HG02884 (cell line): ENCODE results near the gene CDH13.

Experiments used
- ATAC-seq: cut with Tn5 transposase; IDR thresholded peaks from one replicate; pipeline ENCODE4 v1.9.1; 2021; ENCODE audit warnings: mild to moderate bottlenecking, moderate library complexity; ENCODE audit not compliant: unreplicated experiment

The CDH13 gene

GRCh38 chr16:83581994-83582747 lies 955.4 kb downstream of the CDH13 start:
- ATAC-seq: no peak

DNA sequence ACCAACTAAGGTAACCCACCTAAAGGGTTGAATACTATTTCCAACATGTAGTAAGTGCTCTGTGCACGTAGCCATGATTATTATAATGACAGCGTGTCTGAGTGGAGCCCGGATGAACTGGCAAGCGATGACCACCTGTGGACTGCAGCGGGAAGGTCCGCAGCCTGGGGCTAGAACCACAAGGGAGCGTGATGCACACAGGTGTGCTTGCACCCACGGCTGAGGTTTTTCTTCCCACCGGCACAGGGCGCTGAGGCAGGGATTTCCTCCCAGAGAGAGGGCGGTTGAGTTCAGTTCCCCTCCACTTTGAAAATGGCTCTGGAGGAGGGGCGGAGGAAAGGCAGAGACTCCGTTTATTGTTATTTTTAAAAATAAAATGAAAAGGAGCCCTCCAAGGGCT lies 959.3 kb downstream of the CDH13 start:
- ATAC-seq: no peak

GRCh38 chr16:83586461-83587200 lies 959.9 kb downstream of the CDH13 start:
- no peak for ATAC-seq

DNA sequence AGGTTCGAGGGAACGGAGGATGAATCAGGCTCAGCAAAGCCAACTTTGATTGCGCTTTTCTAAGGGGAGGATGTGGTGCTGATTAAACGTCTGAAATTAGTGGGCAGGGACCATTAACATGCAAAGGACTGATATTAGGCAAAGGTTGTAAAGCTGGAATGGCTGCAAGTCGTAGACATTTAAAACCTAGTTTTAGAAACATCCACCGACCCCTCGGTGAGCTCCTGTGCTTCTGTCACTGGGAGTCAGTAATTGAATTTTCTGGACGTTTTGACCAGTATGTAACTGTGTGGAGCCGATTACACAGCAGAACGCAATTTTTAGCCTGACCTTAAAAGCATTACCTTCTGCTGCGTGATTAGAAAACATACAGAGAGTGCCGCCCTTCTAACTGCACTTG lies 960.4 kb downstream of the CDH13 start:
- no peak for ATAC-seq

DNA sequence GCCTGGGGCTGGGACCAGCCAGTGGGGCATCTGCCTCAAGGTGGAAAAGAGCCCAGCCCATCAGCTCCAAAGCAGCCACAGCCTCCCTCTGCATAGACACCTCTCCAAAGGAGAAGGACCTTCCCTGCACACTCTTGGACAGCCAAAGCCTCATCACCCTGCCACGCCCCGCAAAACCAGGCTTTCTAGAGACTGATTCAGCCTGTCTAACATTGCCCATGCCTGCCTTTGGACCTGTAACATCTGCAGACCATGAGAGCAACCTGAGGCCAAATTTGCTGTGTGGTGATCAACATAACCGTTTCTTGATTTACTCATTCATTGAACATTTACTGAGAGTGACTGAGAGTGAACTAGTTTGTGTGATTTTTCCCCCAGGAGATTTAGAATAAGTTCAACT lies 961.3 kb downstream of the CDH13 start:
- ATAC-seq: no peak

- ATAC-seq: no peak
Observed at GRCh38 chr16:83589576-83589975, 962.8 kb downstream of the CDH13 start.

GRCh38 chr16:83592778-83593177 lies 966.0 kb downstream of the CDH13 start:
- no peak for ATAC-seq

- ATAC-seq: no peak
Observed at GRCh38 chr16:83599789-83600462, 973.2 kb downstream of the CDH13 start.

DNA sequence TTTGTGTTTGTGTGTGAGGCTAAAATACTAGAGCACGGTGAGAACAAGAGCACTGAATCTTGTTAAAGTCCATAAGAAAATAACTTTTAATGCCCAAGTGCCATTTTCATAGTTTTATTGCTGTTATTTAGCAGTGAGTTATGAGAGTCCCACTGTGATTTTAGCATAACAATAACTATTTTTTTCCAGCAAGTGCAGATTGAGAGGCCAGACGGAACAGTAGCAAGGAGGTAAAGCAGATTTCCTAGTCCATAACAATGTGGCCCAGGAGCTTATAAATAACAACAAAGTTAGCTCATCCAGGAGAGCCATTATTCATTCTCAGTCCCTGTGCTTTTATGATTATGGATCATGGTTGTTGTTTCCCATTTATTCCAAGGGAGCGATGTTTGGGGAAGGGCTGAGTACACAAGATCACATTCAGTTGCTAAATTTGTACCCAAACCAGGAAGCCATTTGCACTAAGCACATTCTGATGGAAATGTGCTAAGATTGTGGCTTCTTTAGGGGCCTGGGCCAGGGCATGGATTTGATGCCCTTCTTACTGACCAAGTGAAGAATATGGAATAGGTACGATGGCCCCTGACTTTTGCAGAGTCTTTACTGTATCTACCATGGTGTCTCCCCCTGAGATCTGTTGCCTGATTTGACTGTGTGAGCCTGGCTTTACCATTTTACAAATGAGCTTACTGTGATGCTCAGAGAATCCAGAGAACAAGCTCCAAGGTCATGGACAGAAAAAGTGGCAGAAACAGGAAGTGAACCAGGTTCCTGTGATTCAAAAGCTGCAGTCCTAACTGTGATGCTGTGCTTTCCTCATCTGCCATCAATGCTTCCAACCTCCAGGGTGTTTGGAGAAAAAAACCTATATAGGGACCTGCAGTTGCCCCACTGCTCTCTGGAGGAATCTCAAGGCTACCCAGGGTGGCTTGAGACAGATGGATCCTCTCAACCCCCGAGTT lies 976.3 kb downstream of the CDH13 start:
- no peak for ATAC-seq

DNA sequence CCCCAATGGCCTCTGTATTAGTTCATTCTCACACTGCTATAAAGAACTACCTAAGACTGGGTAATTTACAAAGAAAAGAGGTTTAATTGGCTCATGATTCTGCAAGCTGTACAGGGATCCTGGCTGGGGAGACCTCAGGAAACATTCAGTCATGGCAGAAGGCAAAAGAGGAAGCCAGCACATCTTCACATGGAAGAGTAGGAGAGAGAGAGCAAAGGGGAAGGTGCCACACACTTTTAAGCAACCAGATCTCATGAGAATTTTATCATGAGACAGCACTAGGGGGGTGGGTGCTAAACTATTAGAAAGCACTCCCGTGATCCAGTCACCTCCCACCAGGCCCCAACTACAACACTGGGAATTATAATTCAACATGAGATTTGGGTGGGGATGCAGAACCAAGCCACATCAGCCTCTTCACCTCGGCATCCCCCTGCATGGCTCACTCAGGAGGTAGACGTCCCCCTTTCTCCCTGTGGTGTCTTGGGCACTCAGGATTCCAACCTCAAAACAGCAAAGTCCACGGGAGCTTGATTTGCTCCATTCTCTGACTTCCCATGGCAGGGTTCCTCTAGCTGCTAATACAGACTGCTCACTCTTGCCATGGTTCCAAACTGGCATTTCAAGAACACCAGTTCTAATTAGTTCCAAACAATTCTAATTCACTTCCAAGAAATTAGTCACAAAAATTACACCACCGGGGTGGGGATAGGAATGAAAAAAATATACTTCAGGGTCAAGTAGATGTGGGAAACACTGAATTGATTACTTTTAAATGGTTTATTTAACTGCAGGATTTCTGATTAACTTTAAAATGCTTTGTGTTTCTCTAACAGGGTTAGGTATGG lies 977.2 kb downstream of the CDH13 start:
- ATAC-seq: no peak

- ATAC-seq: no peak
Observed at GRCh38 chr16:83606486-83607030, 979.8 kb downstream of the CDH13 start.

- ATAC-seq: no peak
Observed at GRCh38 chr16:83609178-83609577, 982.4 kb downstream of the CDH13 start.

DNA sequence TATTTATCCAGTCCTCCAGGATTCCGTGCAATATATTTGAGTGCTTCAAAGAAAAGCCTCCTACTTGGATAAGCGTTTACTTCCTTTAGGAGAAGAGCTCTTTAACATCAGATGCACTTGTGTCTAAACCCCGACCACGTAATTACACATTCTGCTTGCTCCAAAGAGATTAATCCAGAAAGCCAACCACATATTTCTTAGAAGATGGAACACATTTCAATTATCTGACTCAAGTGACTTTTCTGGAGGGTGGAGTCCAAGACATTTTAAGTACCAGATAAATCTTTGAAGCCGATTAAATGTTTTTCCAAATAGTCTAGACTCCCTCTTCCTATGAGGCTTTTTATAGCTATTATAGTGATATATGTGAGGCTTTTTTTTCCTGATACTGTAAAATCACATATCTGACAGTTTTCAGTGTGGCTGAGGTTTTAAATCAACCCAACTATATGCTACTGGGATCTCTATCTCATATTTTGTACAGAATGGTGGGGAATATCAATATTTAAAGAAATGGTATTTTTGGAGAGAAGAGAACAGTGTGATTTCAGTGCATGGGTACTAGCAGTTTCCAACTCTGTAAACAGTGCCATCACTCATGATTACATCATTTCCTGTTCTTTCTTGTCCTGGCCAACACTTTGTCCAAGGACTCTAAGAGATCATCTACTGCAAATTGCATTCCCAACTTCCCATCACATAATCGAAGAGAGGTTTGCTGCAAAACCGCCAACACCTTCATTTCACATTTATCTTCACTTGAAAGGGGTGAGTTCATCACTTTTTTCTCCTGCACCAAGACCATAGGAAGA lies 988.6 kb downstream of the CDH13 start:
- ATAC-seq: no peak

GRCh38 chr16:83615953-83616350 lies 989.2 kb downstream of the CDH13 start:
- no peak for ATAC-seq

DNA sequence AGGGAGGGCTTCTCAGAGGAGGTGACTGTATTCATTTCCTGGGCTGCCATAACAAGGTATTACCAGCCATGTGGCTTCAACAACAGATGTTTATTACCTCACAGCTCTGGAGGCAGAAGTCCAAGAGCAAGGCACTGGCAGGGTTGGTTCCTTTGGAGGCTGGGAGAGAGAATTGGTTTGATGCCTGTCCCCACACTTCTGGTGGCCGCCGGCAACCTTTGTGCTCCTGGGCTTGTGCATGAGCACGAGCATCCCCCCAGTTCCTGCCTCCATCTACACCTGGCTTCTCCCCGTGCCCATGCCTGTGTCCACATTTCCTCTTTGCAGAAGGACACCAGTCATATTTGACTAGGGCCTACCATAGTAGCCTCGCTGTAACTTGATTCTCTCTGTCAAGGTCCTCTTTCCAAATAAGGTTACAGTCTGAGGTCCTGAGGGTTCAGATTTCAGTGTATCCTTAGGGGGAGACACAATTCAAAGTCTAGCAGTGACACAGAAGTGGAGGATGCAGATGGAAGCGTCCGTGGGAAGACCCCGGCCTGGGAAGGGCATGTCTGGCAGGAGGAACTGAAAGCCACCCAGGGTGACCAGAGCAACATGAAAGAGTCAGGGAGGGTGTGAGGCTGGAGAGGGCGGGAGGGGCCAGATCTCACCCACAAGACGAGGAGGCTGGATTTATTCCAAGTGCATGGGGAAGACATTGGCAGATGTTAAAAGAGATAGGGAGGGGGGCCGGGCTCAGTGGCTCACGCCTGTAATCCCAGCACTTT lies 992.8 kb downstream of the CDH13 start:
- no peak for ATAC-seq

GRCh38 chr16:83622010-83622409 lies 995.2 kb downstream of the CDH13 start:
- ATAC-seq: no peak

- no peak for ATAC-seq
Observed at GRCh38 chr16:83623091-83623730, 996.4 kb downstream of the CDH13 start.
